Fibroblast of lung (primary cell): ENCODE results near the gene NCOA1. TPM values are rescaled to one million over a fixed set of nuclear protein-coding genes. Genes with fewer than 3 reads are reported as not detected.

Source experiments
- DNase-seq, 2 donors: peaks; one replicate each; pipeline versions ENCODE4 v3.0.0 to v3.0.0-alpha.2; 2010; ENCODE audit warnings: low read depth in 2 of 2
- H2AFZ ChIP-seq: 2 replicates; pipeline ENCODE4 v1.5.1; 2012; ENCODE audit warnings: low read length, control low read depth, inconsistent platforms
- H3K27ac ChIP-seq: 2 replicates; pipeline ENCODE4 v1.5.1; 2011; ENCODE audit warnings: low read length, control low read depth; ENCODE audit not compliant: insufficient read depth
- H3K27me3 ChIP-seq: 2 replicates; pipeline ENCODE4 v1.5.1; 2011; ENCODE audit warnings: mild to moderate bottlenecking, low read length; ENCODE audit not compliant: control insufficient read depth, insufficient read depth
- H3K36me3 ChIP-seq: 2 replicates; pipeline ENCODE4 v1.5.1; 2011; ENCODE audit warnings: low read length; ENCODE audit not compliant: control insufficient read depth, insufficient read depth
- H3K4me1 ChIP-seq: 2 replicates; pipeline ENCODE4 v1.5.1; 2011; ENCODE audit warnings: low read length; ENCODE audit not compliant: control insufficient read depth, insufficient read depth; ENCODE audit errors: extremely low read depth
- H3K4me2 ChIP-seq: 2 replicates; pipeline ENCODE4 v1.5.1; 2011; ENCODE audit warnings: low read length, control low read depth; ENCODE audit not compliant: insufficient read depth; ENCODE audit errors: extremely low read depth
- H3K4me3 ChIP-seq, 4 experiments: fragments of 200-600 bp in 1 of 4; sonication (generic) in 1 of 4; replicated peaks in 1 of 4; 2 replicates each; pipeline ENCODE4 v1.5.1; 2011 to 2016; ENCODE audit warnings: low read length in 4 of 4, low read depth in 3 of 4, mild to moderate bottlenecking in 3 of 4, control low read depth in 2 of 4, inconsistent platforms in 1 of 4, mixed read lengths in 1 of 4; ENCODE audit not compliant: insufficient read depth in 1 of 4; ENCODE audit errors: control extremely low read depth in 1 of 4
- H3K79me2 ChIP-seq: 2 replicates; pipeline ENCODE4 v1.5.1; 2012; ENCODE audit warnings: mild to moderate bottlenecking, low read length, inconsistent platforms; ENCODE audit not compliant: control insufficient read depth, insufficient read depth
- H3K9ac ChIP-seq: 2 replicates; pipeline ENCODE4 v1.5.1; 2011; ENCODE audit warnings: mild to moderate bottlenecking, low read length, control low read depth; ENCODE audit not compliant: insufficient read depth
- H3K9me3 ChIP-seq: 2 replicates; pipeline ENCODE4 v1.5.1; 2012; ENCODE audit warnings: low read depth, low read length; ENCODE audit not compliant: control insufficient read depth, insufficient read depth
- H4K20me1 ChIP-seq: 2 replicates; pipeline ENCODE4 v1.5.1; 2011; ENCODE audit warnings: low read length; ENCODE audit not compliant: control insufficient read depth, insufficient read depth; ENCODE audit errors: extremely low read depth
- CTCF ChIP-seq, 2 donors: IDR thresholded peaks in 1 of 2; conservative IDR thresholded peaks in 1 of 2; 1 replicate in 1 of 2; 2 replicates in 1 of 2; pipeline ENCODE4 v1.5.1; 2011 to 2012; ENCODE audit warnings: low read length in 2 of 2, control low read depth in 1 of 2, inconsistent platforms in 1 of 2, low read depth in 1 of 2, mild to moderate bottlenecking in 1 of 2
- EZH2 ChIP-seq: IDR thresholded peaks from 2 replicates; pipeline ENCODE4 v1.5.1; 2012; ENCODE audit warnings: low read length, control low read depth, mild to moderate bottlenecking; ENCODE audit errors: missing control alignments
- polyA plus RNA-seq, 2 donors: library from polyadenylated mRNA; depleted of rRNA in 1 of 2; stranded (reverse) in 1 of 2; unstranded in 1 of 2; fragments of >200 nt; gene quantifications; 2 replicates each; pipeline ENCODE4 v1.2.1, GENCODE V29; 2011 to 2012; ENCODE audit warnings: missing spikeins in 1 of 2
- total RNA-seq: library from RNA; depleted of rRNA; stranded (reverse); fragments of >200 nt; gene quantifications from 2 replicates; pipeline ENCODE4 v1.2.1, GENCODE V29; 2014

The NCOA1 gene
- total and polyA plus RNA-seq, 2 donors (not counting 1 experiment from before 2014, with no cell fraction given): 15.5 to 19.8 TPM

- no peak overlapping the region for H3K27ac ChIP-seq
- no peaks in the 10 kb centered on the region for H3K4me1 ChIP-seq
- no peak overlapping the region for H3K9ac ChIP-seq
- no peak for DNase-seq
- no peak overlapping the region for H3K4me2 ChIP-seq
- TF ChIP-seq EZH2 (no peak), CTCF (conservative IDR thresholded peaks at IDR 0.05 in 1 of 2, IDR thresholded peaks at IDR 0.05 in 1 of 2; ENCODE audit: low read depth in 1 of 2, low read length in 2 of 2) (no peak)
- no peak overlapping the region for H2AFZ ChIP-seq
- no peaks in the 10 kb centered on the region for H3K9me3 ChIP-seq
- no peaks in the 10 kb centered on the region for H4K20me1 ChIP-seq
- no peaks in the 10 kb centered on the region for H3K79me2 ChIP-seq
- no peaks in the 10 kb centered on the region for H3K36me3 ChIP-seq
- H3K4me3 ChIP-seq: no peak overlapping the region
- no peaks in the 10 kb centered on the region for H3K27me3 ChIP-seq
These were observed 294.7 kb downstream of the NCOA1 start for GRCh38 chr2:24785671-24786321.

GRCh38 chr2:24787532-24787931 is 296.5 kb downstream of the NCOA1 start:
- H3K9me3 ChIP-seq: no peaks in the 10 kb centered on the region
- no peaks in the 10 kb centered on the region for H3K36me3 ChIP-seq
- H2AFZ ChIP-seq: no peak overlapping the region
- no peak overlapping the region for H3K4me3 ChIP-seq
- TF ChIP-seq EZH2 (no peak), CTCF (conservative IDR thresholded peaks at IDR 0.05 in 1 of 2, IDR thresholded peaks at IDR 0.05 in 1 of 2; ENCODE audit: low read depth in 1 of 2, low read length in 2 of 2) (no peak)
- no peak for DNase-seq
- H4K20me1 ChIP-seq: no peaks in the 10 kb centered on the region
- no peaks in the 10 kb centered on the region for H3K4me1 ChIP-seq
- no peak overlapping the region for H3K9ac ChIP-seq
- no peaks in the 10 kb centered on the region for H3K79me2 ChIP-seq
- no peaks in the 10 kb centered on the region for H3K27me3 ChIP-seq
- no peak overlapping the region for H3K4me2 ChIP-seq
- no peak overlapping the region for H3K27ac ChIP-seq

- no peaks in the 10 kb centered on the region for H3K36me3 ChIP-seq
- H3K4me3 ChIP-seq: no peak overlapping the region
- no peaks in the 10 kb centered on the region for H3K27me3 ChIP-seq
- no peaks in the 10 kb centered on the region for H4K20me1 ChIP-seq
- H3K27ac ChIP-seq: no peak overlapping the region
- H3K4me2 ChIP-seq: no peak overlapping the region
- TF ChIP-seq EZH2: no peak
- TF ChIP-seq CTCF (conservative IDR thresholded peaks at IDR 0.05 in 1 of 2, IDR thresholded peaks at IDR 0.05 in 1 of 2; ENCODE audit: low read depth in 1 of 2, low read length in 2 of 2): no peak
- DNase-seq: no peak
- H2AFZ ChIP-seq: no peak overlapping the region
- peaks cover 3% of the 10 kb centered on the region for H3K79me2 ChIP-seq
- no peaks in the 10 kb centered on the region for H3K9me3 ChIP-seq
- no peak overlapping the region for H3K9ac ChIP-seq
- H3K4me1 ChIP-seq: no peaks in the 10 kb centered on the region
These were observed 297.8 kb downstream of the NCOA1 start for GRCh38 chr2:24788816-24789215.
